Erythroblast (primary cell): ENCODE measurements around the gene TTI1.

ENCODE experiments used
- DNase-seq, 2 experiments: peaks; one replicate each; lab custom pipeline; 2025; lab: John Stamatoyannopoulos, UW
- GATA1 ChIP-seq: IDR thresholded peaks from 2 replicates; pipeline ENCODE4 v1.6.1; 2011; ENCODE audit warnings: low read depth, mild to moderate bottlenecking, control low read depth, low read length, moderate library complexity
- POLR2A ChIP-seq: IDR thresholded peaks from 2 replicates; pipeline ENCODE4 v1.6.1; 2011; ENCODE audit warnings: mild to moderate bottlenecking, low read length

Gene TTI1

GRCh38 chr20:37943501-37944455 is 89.5 kb downstream of the TTI1 start:
- no peak for DNase-seq
- no peak for TF ChIP-seq POLR2A
- TF ChIP-seq GATA1: no peak

- TF ChIP-seq POLR2A: no peak
- no peak for TF ChIP-seq GATA1
Observed at GRCh38 chr20:37943033-37943432, 90.2 kb downstream of the TTI1 start.

GRCh38 chr20:37941992-37942391 is 91.3 kb downstream of the TTI1 start:
- DNase-seq: no peak
- TF ChIP-seq GATA1 (no peak), POLR2A (no peak)

More at GRCh38 chr20:37943033-37943432, 90.2 kb downstream of the TTI1 start:
- no peak for DNase-seq

GRCh38 chr20:37941332-37941731 is 91.9 kb downstream of the TTI1 start:
- TF ChIP-seq GATA1 (no peak), POLR2A (no peak)
- peak; percentile 18 to 28 for DNase-seq

- peak; percentile 30 to 61 for DNase-seq
- TF ChIP-seq GATA1: no peak
- no peak for TF ChIP-seq POLR2A
Observed at GRCh38 chr20:37940858-37941257, 92.4 kb downstream of the TTI1 start.

- DNase-seq: no peak
- no peak for TF ChIP-seq GATA1
Observed at GRCh38 chr20:37939701-37940560, 93.3 kb downstream of the TTI1 start.

- TF ChIP-seq GATA1: no peak
- TF ChIP-seq POLR2A: no peak
- DNase-seq: no peak
Observed at GRCh38 chr20:37938954-37939353, 94.3 kb downstream of the TTI1 start.

- TF ChIP-seq GATA1: no peak
- TF ChIP-seq POLR2A: no peak
- DNase-seq: no peak
Observed at GRCh38 chr20:37938181-37938750, 95.0 kb downstream of the TTI1 start.

GRCh38 chr20:37937686-37938085 is 95.6 kb downstream of the TTI1 start:
- TF ChIP-seq POLR2A: no peak
- no peak for TF ChIP-seq GATA1
- DNase-seq: no peak

GRCh38 chr20:37936451-37936850 is 96.8 kb downstream of the TTI1 start:
- DNase-seq: no peak
- no peak for TF ChIP-seq POLR2A

- TF ChIP-seq GATA1 (no peak), POLR2A (no peak)
- no peak for DNase-seq
Observed at GRCh38 chr20:37936041-37936440, 97.2 kb downstream of the TTI1 start.

GRCh38 chr20:37935435-37935834 is 97.8 kb downstream of the TTI1 start:
- no peak for TF ChIP-seq GATA1
- no peak for TF ChIP-seq POLR2A
- no peak for DNase-seq

- no peak for DNase-seq
- TF ChIP-seq POLR2A: no peak
- TF ChIP-seq GATA1: no peak
Observed at GRCh38 chr20:37934634-37935375, 98.5 kb downstream of the TTI1 start.
